Subcutaneous abdominal adipose tissue (tissue), 5 donors: Measurements from ENCODE around the gene CCDC174.
"Not testable (repeated sequence)": the region's sequence is repeated elsewhere in the genome, so short reads cannot be mapped to it uniquely, and the experiment has no call there.

ENCODE experiments used
- H3K27ac ChIP-seq: one replicate; pipeline ENCODE4 v1.7.0; 2013; ENCODE audit warnings: low read depth, mild to moderate bottlenecking, inconsistent platforms, low read length, moderate library complexity
- H3K27me3 ChIP-seq, 5 donors: one replicate each; pipeline ENCODE4 v1.7.0; 2013; ENCODE audit warnings: low read length in 5 of 5, inconsistent platforms in 1 of 5; ENCODE audit not compliant: control insufficient read depth in 5 of 5, insufficient read depth in 4 of 5
- H3K36me3 ChIP-seq, 5 donors: one replicate each; pipeline ENCODE4 v1.7.0; 2013; ENCODE audit warnings: low read length in 5 of 5; ENCODE audit not compliant: control insufficient read depth in 5 of 5, insufficient read depth in 5 of 5
- H3K4me1 ChIP-seq, 5 donors: one replicate each; pipeline ENCODE4 v1.7.0; 2013; ENCODE audit warnings: low read length in 5 of 5, mild to moderate bottlenecking in 3 of 5, moderate library complexity in 1 of 5; ENCODE audit not compliant: control insufficient read depth in 5 of 5, insufficient read depth in 5 of 5
- H3K4me3 ChIP-seq, 5 donors: one replicate each; pipeline ENCODE4 v1.7.0; 2013; ENCODE audit warnings: low read length in 5 of 5, low read depth in 1 of 5
- H3K9ac ChIP-seq, 5 donors: one replicate each; pipeline ENCODE4 v1.7.0; 2013; ENCODE audit warnings: low read length in 5 of 5, mild to moderate bottlenecking in 4 of 5, moderate library complexity in 3 of 5
- H3K9me3 ChIP-seq, 5 donors: one replicate each; pipeline ENCODE4 v1.7.0; 2013; ENCODE audit warnings: low read length in 5 of 5; ENCODE audit not compliant: control insufficient read depth in 5 of 5
- donor health status: healthy.
- donor health status: healthy.
- donor health status: healthy.
- donor health status: healthy.
- donor health status: healthy.

The CCDC174 gene

GRCh38 chr3:14649466-14649865 is 2.1 kb upstream of the CCDC174 start:
- no peak overlapping the region for H3K27ac ChIP-seq
- no peaks in the 10 kb centered on the region for H3K9me3 ChIP-seq
- H3K4me3 ChIP-seq: no peak overlapping the region
- H3K36me3 ChIP-seq: peaks cover 0 to 2% (median 0%) of the 10 kb centered on the region in 5 donors
- no peak overlapping the region for H3K9ac ChIP-seq
- H3K27me3 ChIP-seq: no peaks in the 10 kb centered on the region
- H3K4me1 ChIP-seq: peaks cover 0 to 40% (median 31%) of the 10 kb centered on the region in 5 donors

- H3K27me3 ChIP-seq: no peaks in the 10 kb centered on the region
- no peak overlapping the region for H3K9ac ChIP-seq
- no peak overlapping the region for H3K27ac ChIP-seq
- H3K9me3 ChIP-seq: no peaks in the 10 kb centered on the region
- no peak overlapping the region for H3K4me3 ChIP-seq
- H3K4me1 ChIP-seq: peaks cover 0 to 40% (median 31%) of the 10 kb centered on the region in 5 donors
- peaks cover 4 to 7% (median 5%) of the 10 kb centered on the region in 5 donors for H3K36me3 ChIP-seq
Measured at GRCh38 chr3:14650193-14650592, 1.4 kb upstream of the CCDC174 start.

GRCh38 chr3:14652360-14652907 is 872 bp downstream of the CCDC174 start:
- H3K4me1 ChIP-seq: peaks cover 0 to 40% (median 31%) of the 10 kb centered on the region in 5 donors

GRCh38 chr3:14657579-14657978 is 6.0 kb downstream of the CCDC174 start:
- no peaks in the 10 kb centered on the region for H3K27me3 ChIP-seq
- H3K4me1 ChIP-seq: peaks cover 0 to 17% (median 14%) of the 10 kb centered on the region in 5 donors
- H3K4me3 ChIP-seq: no peak overlapping the region
- no peak overlapping the region for H3K9ac ChIP-seq
- no peak overlapping the region for H3K27ac ChIP-seq
- H3K36me3 ChIP-seq: peaks cover 49 to 81% (median 74%) of the 10 kb centered on the region in 5 donors
- H3K9me3 ChIP-seq: no peaks in the 10 kb centered on the region

More at GRCh38 chr3:14652360-14652907, 872 bp downstream of the CCDC174 start:
- H3K9me3 ChIP-seq, H3K27me3 ChIP-seq: not testable (repeated sequence)
- Histone ChIP-seq H3K36me3 (peaks cover 25 to 29% (median 26%) of the 10 kb centered on the region in 5 donors), H3K27ac (peak overlapping the region; percentile 90), H3K4me3 (peak overlapping the region; percentile 76 to 100 (median 99)), H3K9ac (peak overlapping the region; percentile 98 to 99 (median 98))

GRCh38 chr3:14658978-14659377 is 7.4 kb downstream of the CCDC174 start:
- Histone ChIP-seq H3K4me1 (peaks cover 0 to 3% (median 0%) of the 10 kb centered on the region in 5 donors), H3K27ac (no peak overlapping the region), H3K27me3 (no peaks in the 10 kb centered on the region), H3K9ac (peak overlapping the region in 1 of 5 donors; percentile 35), H3K9me3 (no peaks in the 10 kb centered on the region), H3K4me3 (no peak overlapping the region), H3K36me3 (peaks cover 57 to 95% (median 88%) of the 10 kb centered on the region in 5 donors)

GRCh38 chr3:14660942-14661341 is 9.4 kb downstream of the CCDC174 start:
- Histone ChIP-seq H3K9ac (no peak overlapping the region), H3K27me3 (no peaks in the 10 kb centered on the region), H3K4me3 (no peak overlapping the region), H3K36me3 (peaks cover 59 to 100% (median 95%) of the 10 kb centered on the region in 5 donors), H3K9me3 (no peaks in the 10 kb centered on the region), H3K4me1 (no peaks in the 10 kb centered on the region), H3K27ac (no peak overlapping the region)

GRCh38 chr3:14663396-14664135 is 12.0 kb downstream of the CCDC174 start:
- no peaks in the 10 kb centered on the region for H3K4me1 ChIP-seq
- no peak overlapping the region for H3K4me3 ChIP-seq
- H3K27ac ChIP-seq: no peak overlapping the region
- no peaks in the 10 kb centered on the region for H3K9me3 ChIP-seq
- H3K27me3 ChIP-seq: no peaks in the 10 kb centered on the region
- peaks cover 60 to 99% (median 96%) of the 10 kb centered on the region in 5 donors for H3K36me3 ChIP-seq
- peak overlapping the region in 1 of 5 donors; percentile 42 for H3K9ac ChIP-seq

GRCh38 chr3:14664170-14664569 is 12.6 kb downstream of the CCDC174 start:
- no peak overlapping the region for H3K27ac ChIP-seq
- H3K9me3 ChIP-seq: no peaks in the 10 kb centered on the region
- no peak overlapping the region for H3K4me3 ChIP-seq
- H3K4me1 ChIP-seq: no peaks in the 10 kb centered on the region
- peaks cover 57 to 99% (median 96%) of the 10 kb centered on the region in 5 donors for H3K36me3 ChIP-seq
- peak overlapping the region in 1 of 5 donors; percentile 42 for H3K9ac ChIP-seq
- H3K27me3 ChIP-seq: no peaks in the 10 kb centered on the region

GRCh38 chr3:14672588-14672987 is 21.0 kb downstream of the CCDC174 start:
- no peaks in the 10 kb centered on the region for H3K9me3 ChIP-seq
- H3K27me3 ChIP-seq: no peaks in the 10 kb centered on the region
- no peak overlapping the region for H3K4me3 ChIP-seq
- no peak overlapping the region for H3K27ac ChIP-seq
- H3K9ac ChIP-seq: no peak overlapping the region
- H3K4me1 ChIP-seq: peaks cover 2 to 21% (median 11%) of the 10 kb centered on the region in 5 donors
- peaks cover 34 to 53% (median 52%) of the 10 kb centered on the region in 5 donors for H3K36me3 ChIP-seq

GRCh38 chr3:14674841-14675240 is 23.3 kb downstream of the CCDC174 start, which contains the start of gene C3orf20:
C3orf20 (plus strand) TSS chr3:14675141; CDS start chr3:14682714, 7,573 bp downstream.
- no peaks in the 10 kb centered on the region for H3K9me3 ChIP-seq
- peaks cover 3 to 21% (median 11%) of the 10 kb centered on the region in 5 donors for H3K4me1 ChIP-seq
- peaks cover 21 to 31% (median 31%) of the 10 kb centered on the region in 5 donors for H3K36me3 ChIP-seq
- no peak within 1 kb of the TSS for H3K4me3 ChIP-seq
- H3K9ac ChIP-seq: no peak within 1 kb of the TSS
- H3K27ac ChIP-seq: no peak within 1 kb of the TSS
- H3K27me3 ChIP-seq: no peaks in the 10 kb centered on the region
